ENCODE measurements around the gene FIBP.

The FIBP gene

GRCh38 chr11:65847746-65848145, 40.5 kb downstream of the FIBP start:
- TF ChIP-seq NFIC (IDR thresholded peaks at IDR 0.05), result no peak
- TF ChIP-seq YY1 (IDR thresholded peaks at IDR 0.05; ENCODE audit: low read depth), result no peak

DNA sequence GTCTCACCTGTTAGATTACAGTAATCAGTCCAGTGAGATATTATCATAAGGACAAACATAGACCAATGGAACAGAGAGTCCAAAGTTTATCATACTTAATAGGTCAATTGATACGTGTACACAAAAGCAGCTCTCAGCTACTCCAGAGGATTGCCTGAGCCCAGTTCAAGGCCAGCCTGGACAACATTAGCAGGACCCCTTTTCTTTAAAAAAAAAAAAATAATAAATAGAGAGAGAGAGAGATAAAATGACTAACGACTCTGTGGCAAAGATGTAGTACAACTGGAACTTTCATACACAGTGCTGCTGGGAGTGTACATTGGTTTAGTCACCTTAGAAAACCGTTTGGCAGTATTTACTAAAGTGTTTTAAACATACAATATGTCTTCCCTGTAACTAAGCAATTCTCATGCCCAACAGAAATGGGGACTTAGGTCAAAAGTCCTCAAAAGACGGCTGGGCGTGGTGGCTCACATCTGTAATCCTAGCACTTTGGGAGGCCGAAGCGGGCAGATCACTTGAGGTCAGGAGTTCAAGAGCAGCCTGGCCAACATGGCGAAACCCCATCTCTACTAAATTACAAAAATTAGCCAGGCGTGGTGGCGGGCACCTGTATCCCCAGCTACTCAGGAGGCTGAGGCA, 43.9 kb downstream of the FIBP start:
- TF ChIP-seq FOXM1 (IDR thresholded peaks at IDR 0.05; ENCODE audit: borderline replicate concordance, low read depth) (no peak), YY1 (IDR thresholded peaks at IDR 0.05; ENCODE audit: low read depth) (no peak), RAD21 (IDR thresholded peaks at IDR 0.05; ENCODE audit: low read depth) (no peak), CREB1 (IDR thresholded peaks at IDR 0.05; ENCODE audit: low read depth) (no peak), NFIC (IDR thresholded peaks at IDR 0.05) (no peak), USF1 (IDR thresholded peaks at IDR 0.05) (no peak), EP300 (IDR thresholded peaks at IDR 0.05; ENCODE audit: borderline replicate concordance) (no peak), CEBPB (IDR thresholded peaks at IDR 0.05) (no peak), EGR1 (IDR thresholded peaks at IDR 0.05) (no peak), TEAD4 (IDR thresholded peaks at IDR 0.05) (no peak), TAF1 (IDR thresholded peaks at IDR 0.05; ENCODE audit: low read depth) (no peak), ZBTB7A (IDR thresholded peaks at IDR 0.05; ENCODE audit: low read depth) (no peak), MAX (IDR thresholded peaks at IDR 0.05) (no peak)
- TF ChIP-seq, protein P1, sequence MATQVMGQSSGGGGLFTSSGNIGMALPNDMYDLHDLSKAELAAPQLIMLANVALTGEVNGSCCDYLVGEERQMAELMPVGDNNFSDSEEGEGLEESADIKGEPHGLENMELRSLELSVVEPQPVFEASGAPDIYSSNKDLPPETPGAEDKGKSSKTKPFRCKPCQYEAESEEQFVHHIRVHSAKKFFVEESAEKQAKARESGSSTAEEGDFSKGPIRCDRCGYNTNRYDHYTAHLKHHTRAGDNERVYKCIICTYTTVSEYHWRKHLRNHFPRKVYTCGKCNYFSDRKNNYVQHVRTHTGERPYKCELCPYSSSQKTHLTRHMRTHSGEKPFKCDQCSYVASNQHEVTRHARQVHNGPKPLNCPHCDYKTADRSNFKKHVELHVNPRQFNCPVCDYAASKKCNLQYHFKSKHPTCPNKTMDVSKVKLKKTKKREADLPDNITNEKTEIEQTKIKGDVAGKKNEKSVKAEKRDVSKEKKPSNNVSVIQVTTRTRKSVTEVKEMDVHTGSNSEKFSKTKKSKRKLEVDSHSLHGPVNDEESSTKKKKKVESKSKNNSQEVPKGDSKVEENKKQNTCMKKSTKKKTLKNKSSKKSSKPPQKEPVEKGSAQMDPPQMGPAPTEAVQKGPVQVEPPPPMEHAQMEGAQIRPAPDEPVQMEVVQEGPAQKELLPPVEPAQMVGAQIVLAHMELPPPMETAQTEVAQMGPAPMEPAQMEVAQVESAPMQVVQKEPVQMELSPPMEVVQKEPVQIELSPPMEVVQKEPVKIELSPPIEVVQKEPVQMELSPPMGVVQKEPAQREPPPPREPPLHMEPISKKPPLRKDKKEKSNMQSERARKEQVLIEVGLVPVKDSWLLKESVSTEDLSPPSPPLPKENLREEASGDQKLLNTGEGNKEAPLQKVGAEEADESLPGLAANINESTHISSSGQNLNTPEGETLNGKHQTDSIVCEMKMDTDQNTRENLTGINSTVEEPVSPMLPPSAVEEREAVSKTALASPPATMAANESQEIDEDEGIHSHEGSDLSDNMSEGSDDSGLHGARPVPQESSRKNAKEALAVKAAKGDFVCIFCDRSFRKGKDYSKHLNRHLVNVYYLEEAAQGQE (IDR thresholded peaks at IDR 0.05; ENCODE audit: low read depth), result no peak

DNA sequence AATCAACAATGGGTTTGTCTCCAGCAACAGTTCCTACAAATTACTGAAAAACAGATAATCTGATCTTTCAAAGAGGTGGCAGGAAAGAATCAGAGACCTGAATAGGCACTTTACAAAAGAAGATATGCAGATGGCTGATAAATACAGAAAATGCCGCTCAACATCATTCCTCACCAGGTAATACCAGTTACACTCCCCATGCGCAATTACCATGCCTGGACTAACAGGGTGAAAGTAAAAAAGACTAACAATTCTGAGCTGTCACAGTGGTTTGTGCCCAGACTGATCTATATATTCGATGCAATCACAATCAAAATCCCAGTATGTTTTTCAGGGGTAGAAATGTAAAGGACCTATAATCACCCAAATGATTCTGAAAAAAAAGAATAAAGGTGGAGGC, 44.5 kb downstream of the FIBP start:
- TF ChIP-seq TEAD4 (IDR thresholded peaks at IDR 0.05) (no peak), NFIC (IDR thresholded peaks at IDR 0.05) (no peak), YY1 (IDR thresholded peaks at IDR 0.05; ENCODE audit: low read depth) (no peak), USF1 (IDR thresholded peaks at IDR 0.05) (no peak), RAD21 (IDR thresholded peaks at IDR 0.05; ENCODE audit: low read depth) (no peak)

DNA sequence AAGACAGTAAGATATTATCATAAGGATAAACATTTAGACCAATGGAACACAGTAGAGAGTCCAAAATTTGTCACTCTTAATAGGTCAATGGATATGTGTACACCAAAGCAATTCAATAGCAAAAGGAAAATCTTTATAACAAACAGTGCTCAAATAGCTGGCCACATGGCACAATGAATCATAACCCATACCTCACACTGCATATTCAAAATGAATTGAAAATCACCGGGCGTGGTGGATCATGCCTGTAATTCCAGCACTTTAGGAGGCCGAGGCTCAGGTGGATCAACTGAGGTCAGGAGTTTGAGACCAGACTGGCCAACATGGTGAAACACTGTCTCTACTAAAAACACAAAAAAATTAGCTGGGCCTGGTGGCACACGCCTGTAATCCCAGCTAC, 46.1 kb downstream of the FIBP start:
- TF ChIP-seq YY1 (IDR thresholded peaks at IDR 0.05; ENCODE audit: low read depth) (no peak), CEBPB (IDR thresholded peaks at IDR 0.05) (no peak), FOXM1 (IDR thresholded peaks at IDR 0.05; ENCODE audit: borderline replicate concordance, low read depth) (no peak), EGR1 (IDR thresholded peaks at IDR 0.05) (no peak), USF1 (IDR thresholded peaks at IDR 0.05) (no peak), TAF1 (IDR thresholded peaks at IDR 0.05; ENCODE audit: low read depth) (no peak), MAX (IDR thresholded peaks at IDR 0.05) (no peak), NFIC (IDR thresholded peaks at IDR 0.05) (no peak), EP300 (IDR thresholded peaks at IDR 0.05; ENCODE audit: borderline replicate concordance) (no peak), TCF12 (IDR thresholded peaks at IDR 0.05; ENCODE audit: low read depth) (no peak), ZBTB7A (IDR thresholded peaks at IDR 0.05; ENCODE audit: low read depth) (no peak), RAD21 (IDR thresholded peaks at IDR 0.05; ENCODE audit: low read depth) (no peak), CREB1 (IDR thresholded peaks at IDR 0.05; ENCODE audit: low read depth) (no peak), TEAD4 (IDR thresholded peaks at IDR 0.05) (no peak)
- TF ChIP-seq, protein P1 (IDR thresholded peaks at IDR 0.05; ENCODE audit: low read depth), result no peak

DNA sequence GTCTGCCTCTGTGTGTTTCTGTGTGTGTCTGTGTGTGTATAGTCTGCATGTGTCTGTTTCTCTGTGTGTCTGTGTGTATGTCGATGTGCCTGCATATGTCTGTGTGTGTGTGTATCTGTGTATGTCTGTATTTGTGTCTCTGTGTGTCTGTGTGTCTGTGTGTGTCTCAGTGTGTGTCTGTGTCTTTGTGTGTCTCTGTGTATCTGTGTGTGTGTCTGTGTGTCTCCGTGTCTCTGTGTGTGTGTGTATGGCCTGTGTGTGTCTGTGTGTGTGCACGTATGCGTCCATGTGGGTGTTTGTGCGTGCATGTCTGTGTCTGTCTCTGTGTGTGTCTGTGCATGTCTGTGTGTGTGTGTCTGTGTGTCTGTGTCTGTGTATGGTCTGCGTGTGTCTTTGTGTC, 54.1 kb downstream of the FIBP start:
- no peak for TF ChIP-seq TCF12 (IDR thresholded peaks at IDR 0.05; ENCODE audit: low read depth)
- TF ChIP-seq RAD21 (IDR thresholded peaks at IDR 0.05; ENCODE audit: low read depth), result no peak
- no peak for TF ChIP-seq YY1 (IDR thresholded peaks at IDR 0.05; ENCODE audit: low read depth)
- no peak for TF ChIP-seq ZBTB7A (IDR thresholded peaks at IDR 0.05; ENCODE audit: low read depth)
- no peak for TF ChIP-seq MAX (IDR thresholded peaks at IDR 0.05)
- TF ChIP-seq, protein P1 (IDR thresholded peaks at IDR 0.05; ENCODE audit: low read depth), result no peak
- TF ChIP-seq CEBPB (IDR thresholded peaks at IDR 0.05), result no peak
- TF ChIP-seq EGR1 (IDR thresholded peaks at IDR 0.05), result no peak
- no peak for TF ChIP-seq EP300 (IDR thresholded peaks at IDR 0.05; ENCODE audit: borderline replicate concordance)
- no peak for TF ChIP-seq USF1 (IDR thresholded peaks at IDR 0.05)
- TF ChIP-seq FOXM1 (IDR thresholded peaks at IDR 0.05; ENCODE audit: borderline replicate concordance, low read depth), result no peak
